Right lobe of liver (tissue), 6 donors: ENCODE results near the gene FIGNL1. TPM values are rescaled to one million over a fixed set of nuclear protein-coding genes. Genes with fewer than 3 reads are reported as not detected.

Source experiments
- ATAC-seq, 4 donors: fragments of 200-7000 bp; cut with Tn5 transposase; one replicate each; pipeline ENCODE4 v1.9.1; 2020; ENCODE audit warnings: mild to moderate bottlenecking in 4 of 4, moderate library complexity in 4 of 4
- DNase-seq, 3 donors: peaks; one replicate each; pipeline ENCODE4 v3.0.0-alpha.2; 2020
- H3K27ac ChIP-seq, 3 donors: fragments of 200-600 bp; one replicate each; pipeline ENCODE4 v1.8.0; 2022
- H3K27me3 ChIP-seq, 2 donors: fragments of 200-600 bp; one replicate each; pipeline ENCODE4 v1.8.0; 2022
- H3K36me3 ChIP-seq, 4 donors: fragments of 200-600 bp; sonication (generic) in 1 of 4; one replicate each; pipeline versions ENCODE4 v1.5.1 to v1.8.0; 2017 to 2022; ENCODE audit warnings: control low read depth in 1 of 4
- H3K4me1 ChIP-seq, 4 donors: fragments of 200-600 bp; sonication (generic) in 1 of 4; one replicate each; pipeline versions ENCODE4 v1.5.1 to v1.8.0; 2017 to 2022; ENCODE audit warnings: control low read depth in 1 of 4
- H3K4me3 ChIP-seq, 3 donors: fragments of 200-600 bp; one replicate each; pipeline ENCODE4 v1.8.0; 2022
- H3K9me3 ChIP-seq, 4 donors: fragments of 200-600 bp; sonication (generic) in 1 of 4; one replicate each; pipeline versions ENCODE4 v1.5.1 to v1.8.0; 2017 to 2022; ENCODE audit warnings: control low read depth in 1 of 4
- POLR2A ChIP-seq: fragments of 450-650 bp; IDR thresholded peaks from one replicate; pipeline ENCODE4 v1.6.1; 2017; ENCODE audit warnings: antibody characterized with exemption, mild to moderate bottlenecking
- WGBS: methylation state at CpG from one replicate; pipeline ENCODE4 v1.1.6; 2018; ENCODE audit warnings: low coverage, low lambda C conversion rate; ENCODE audit not compliant: insufficient coverage; ENCODE audit errors: missing lambda C conversion rate; 5-methylcytosine and 5-hydroxymethylcytosine counted together
- intact Hi-C, 2 donors: fragments of 100-400 bp; cut with DNase I; formaldehyde crosslinking; loops; one replicate each; pipeline versions ENCODE4 v1.11.2 to v1.14.1; 2022
- total RNA-seq, 6 experiments: library from RNA; depleted of rRNA in 2 of 6; stranded (reverse); fragments of >200 nt in 2 of 6; fragmentation: NEBNext Ultra II Directional in 3 of 6; extraction: Animal tissue kit (Norgen Biotek cat#: 25700) in 3 of 6; gene quantifications; one replicate each; pipeline versions ENCODE4 v1.1.0 to v1.2.4, GENCODE V29; 2016 to 2023
- TF ChIP-seq, protein P1 (sequence below), 4 donors: fragments of 200-600 bp in 3 of 4; fragments of 450-650 bp in 1 of 4; IDR thresholded peaks; one replicate each; pipeline versions ENCODE4 v1.5.1 to v1.8.0; 2016 to 2022; ENCODE audit warnings: antibody characterized with exemption in 4 of 4, mild to moderate bottlenecking in 2 of 4
- donor health status: DM: no; HTN: yes; CAD: no.
- donor health status: DM: no; HTN: no; CAD: no.
- donor health status: DM: no; HTN: no; CAD: no.
- donor health status: DM: no; HTN: yes; CAD: no.
- donor health status: DM: no; HTN: yes; CAD: no.

Gene FIGNL1
- total RNA-seq, 6 experiments from 2014 or later: 2.0 to 12.2 (median 4.4) TPM

DNA sequence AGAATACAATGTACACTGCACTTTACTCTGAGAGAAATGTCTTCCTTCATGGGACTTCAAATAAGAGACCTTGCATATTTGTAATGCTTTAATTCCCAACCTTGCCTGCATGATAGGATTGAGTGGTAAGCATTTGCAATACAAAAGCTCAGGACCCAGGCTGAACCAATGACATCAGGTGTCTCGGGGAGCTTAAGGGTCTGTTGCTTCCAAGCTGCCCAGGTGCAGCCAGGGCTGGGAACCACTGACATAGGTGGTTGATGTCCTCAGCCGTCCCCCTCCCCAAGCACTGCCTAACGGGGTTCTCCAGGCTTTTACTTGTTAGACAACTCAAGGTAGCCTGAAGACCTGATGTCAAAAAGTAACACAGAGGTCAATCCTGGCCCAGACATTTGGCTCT, 29.1 kb downstream of the FIGNL1 start:
- Histone ChIP-seq H3K36me3 (no peaks in the 10 kb centered on the region), H3K27me3 (no peaks in the 10 kb centered on the region), H3K27ac (no peak overlapping the region), H3K9me3 (no peaks in the 10 kb centered on the region), H3K4me3 (no peak overlapping the region), H3K4me1 (no peaks in the 10 kb centered on the region)
- intact Hi-C loops: no loop called here
- WGBS: 58% methylated on average over 2 of the region's 3 CpGs
- TF ChIP-seq, protein P1, sequence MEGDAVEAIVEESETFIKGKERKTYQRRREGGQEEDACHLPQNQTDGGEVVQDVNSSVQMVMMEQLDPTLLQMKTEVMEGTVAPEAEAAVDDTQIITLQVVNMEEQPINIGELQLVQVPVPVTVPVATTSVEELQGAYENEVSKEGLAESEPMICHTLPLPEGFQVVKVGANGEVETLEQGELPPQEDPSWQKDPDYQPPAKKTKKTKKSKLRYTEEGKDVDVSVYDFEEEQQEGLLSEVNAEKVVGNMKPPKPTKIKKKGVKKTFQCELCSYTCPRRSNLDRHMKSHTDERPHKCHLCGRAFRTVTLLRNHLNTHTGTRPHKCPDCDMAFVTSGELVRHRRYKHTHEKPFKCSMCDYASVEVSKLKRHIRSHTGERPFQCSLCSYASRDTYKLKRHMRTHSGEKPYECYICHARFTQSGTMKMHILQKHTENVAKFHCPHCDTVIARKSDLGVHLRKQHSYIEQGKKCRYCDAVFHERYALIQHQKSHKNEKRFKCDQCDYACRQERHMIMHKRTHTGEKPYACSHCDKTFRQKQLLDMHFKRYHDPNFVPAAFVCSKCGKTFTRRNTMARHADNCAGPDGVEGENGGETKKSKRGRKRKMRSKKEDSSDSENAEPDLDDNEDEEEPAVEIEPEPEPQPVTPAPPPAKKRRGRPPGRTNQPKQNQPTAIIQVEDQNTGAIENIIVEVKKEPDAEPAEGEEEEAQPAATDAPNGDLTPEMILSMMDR (IDR thresholded peaks at IDR 0.05): no peak
- no peak for TF ChIP-seq POLR2A
- ATAC-seq (no peak), DNase-seq (no peak)

DNA sequence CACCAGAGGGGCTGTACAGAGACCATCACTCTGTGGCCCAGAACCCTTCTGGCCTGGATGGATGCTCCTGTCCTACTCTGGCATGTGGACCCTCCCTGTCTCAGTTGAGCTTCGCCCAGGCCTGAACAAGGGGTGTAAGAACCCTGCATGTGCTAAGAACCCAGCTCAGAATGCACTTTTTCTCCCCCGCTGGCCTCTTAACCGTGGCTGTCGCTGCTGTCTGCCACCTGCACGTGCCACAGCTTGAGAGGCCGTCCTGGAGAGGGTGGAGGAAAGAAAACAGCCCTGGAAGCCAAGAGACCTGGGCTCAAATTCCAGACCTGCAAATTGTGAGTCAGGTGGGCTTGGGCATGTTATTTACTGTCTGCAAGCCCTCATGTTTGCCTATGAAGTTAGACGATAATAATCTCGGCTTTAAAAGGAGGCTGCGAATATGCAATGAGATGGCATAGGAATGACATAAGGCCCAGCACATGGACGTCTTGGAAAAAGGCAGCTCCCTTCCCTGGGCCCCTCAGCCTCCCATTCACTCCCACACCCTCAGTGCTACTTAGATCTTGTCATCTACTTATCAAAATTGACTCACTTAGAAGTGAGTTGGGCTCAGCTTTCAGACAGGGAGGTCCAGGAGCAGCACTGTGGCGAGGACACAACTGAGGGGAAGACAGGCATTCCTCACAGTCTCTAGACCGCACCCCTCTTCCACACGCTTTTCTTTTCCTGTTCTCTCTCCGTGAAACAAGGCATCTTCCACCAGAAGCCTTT, 31.4 kb downstream of the FIGNL1 start:
- H3K4me3 ChIP-seq: no peak overlapping the region
- 45% methylated on average over 5 of the region's 14 CpGs for WGBS
- no peaks in the 10 kb centered on the region for H3K27me3 ChIP-seq
- no peak for ATAC-seq
- no peaks in the 10 kb centered on the region for H3K4me1 ChIP-seq
- no peak overlapping the region for H3K27ac ChIP-seq
- intact Hi-C loops: no loop called here
- no peak for DNase-seq
- TF ChIP-seq POLR2A: no peak
- TF ChIP-seq, protein P1 (IDR thresholded peaks at IDR 0.05): no peak
- H3K36me3 ChIP-seq: no peaks in the 10 kb centered on the region
- no peaks in the 10 kb centered on the region for H3K9me3 ChIP-seq

DNA sequence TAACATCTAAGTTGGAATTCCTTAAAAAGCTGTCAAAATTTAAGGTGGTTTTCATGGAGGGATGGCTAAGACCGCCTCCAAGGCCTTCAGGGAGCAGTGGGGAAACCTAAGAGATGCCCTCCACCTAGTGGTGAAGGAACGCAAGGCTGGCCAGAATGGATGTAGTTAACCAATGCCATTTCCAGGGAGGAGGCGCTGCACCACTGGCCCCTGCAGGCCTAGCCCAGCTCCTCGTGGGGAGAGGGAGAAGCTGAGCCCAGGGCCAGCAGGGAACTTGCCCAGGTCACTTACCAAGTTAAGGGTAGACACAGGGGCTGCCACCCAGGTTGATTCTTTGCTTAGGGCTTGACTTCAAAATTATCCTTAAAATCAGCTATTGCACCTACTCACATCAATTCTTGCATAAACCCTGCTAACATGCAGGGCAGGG, 32.0 kb downstream of the FIGNL1 start:
- whole genome bisulfite sequencing: 5% methylated on average over 2 of the region's 4 CpGs
- H3K4me3 ChIP-seq: no peak overlapping the region
- peak; percentile 58 to 68 (median 67) for DNase-seq
- no peaks in the 10 kb centered on the region for H3K36me3 ChIP-seq
- no peak for TF ChIP-seq POLR2A
- TF ChIP-seq, protein P1 (IDR thresholded peaks at IDR 0.05): peak; percentile 56 to 75 (median 64)
- no peaks in the 10 kb centered on the region for H3K4me1 ChIP-seq
- H3K9me3 ChIP-seq: no peaks in the 10 kb centered on the region
- ATAC-seq: peak; percentile 88 to 94 (median 90)
- intact Hi-C loops: no loop called here
- no peaks in the 10 kb centered on the region for H3K27me3 ChIP-seq
- no peak overlapping the region for H3K27ac ChIP-seq

DNA sequence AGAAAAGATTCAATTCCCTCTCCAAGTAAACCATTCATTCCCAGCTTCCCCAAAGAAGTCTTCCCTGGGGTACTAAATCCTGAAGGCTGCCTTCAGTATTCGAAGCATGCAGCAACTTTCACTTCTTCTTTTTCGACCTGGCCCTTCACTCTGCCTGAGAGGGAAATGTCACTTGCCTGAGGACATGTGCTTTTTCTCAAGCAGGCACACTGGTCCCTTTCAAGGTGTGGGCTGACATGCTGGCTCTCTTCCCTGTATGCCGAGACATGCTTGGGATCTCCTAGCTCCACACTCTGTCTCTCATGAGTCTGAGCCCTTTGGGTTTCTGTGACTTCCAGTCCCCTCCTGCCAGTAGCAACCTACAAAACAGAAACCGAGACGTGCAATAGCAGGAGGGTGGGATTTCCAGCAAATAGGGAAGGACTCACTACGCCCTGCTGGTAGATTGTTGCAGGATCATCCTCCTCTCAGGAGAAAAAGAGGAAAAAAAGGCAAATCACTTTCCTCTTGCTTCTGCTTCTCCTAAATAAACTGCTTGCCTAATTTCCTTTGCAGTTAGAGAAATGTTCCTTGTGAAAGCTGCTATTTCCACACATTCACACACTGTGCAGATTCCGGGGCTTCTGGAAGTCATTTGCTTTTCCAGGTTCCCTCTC, 33.5 kb downstream of the FIGNL1 start:
- Histone ChIP-seq H3K4me3 (no peak overlapping the region), H3K27ac (no peak overlapping the region), H3K4me1 (no peaks in the 10 kb centered on the region), H3K9me3 (no peaks in the 10 kb centered on the region), H3K27me3 (no peaks in the 10 kb centered on the region), H3K36me3 (no peaks in the 10 kb centered on the region)
- intact Hi-C loops: no loop called here
- TF ChIP-seq, protein P1 (IDR thresholded peaks at IDR 0.05): no peak
- no peak for TF ChIP-seq POLR2A
- DNase-seq (no peak), ATAC-seq (peak; percentile 23 to 61 (median 40))
- 50% methylated on average over 7 of the region's 7 CpGs for WGBS
